ENCODE results near the gene PACS1. TPM values are rescaled to one million over a fixed set of nuclear protein-coding genes. Genes with fewer than 3 reads are reported as not detected.

The PACS1 gene
- total RNA-seq, 6 experiments from 2014 or later = 5.8 to 23.7 (median 12.5) TPM

DNA sequence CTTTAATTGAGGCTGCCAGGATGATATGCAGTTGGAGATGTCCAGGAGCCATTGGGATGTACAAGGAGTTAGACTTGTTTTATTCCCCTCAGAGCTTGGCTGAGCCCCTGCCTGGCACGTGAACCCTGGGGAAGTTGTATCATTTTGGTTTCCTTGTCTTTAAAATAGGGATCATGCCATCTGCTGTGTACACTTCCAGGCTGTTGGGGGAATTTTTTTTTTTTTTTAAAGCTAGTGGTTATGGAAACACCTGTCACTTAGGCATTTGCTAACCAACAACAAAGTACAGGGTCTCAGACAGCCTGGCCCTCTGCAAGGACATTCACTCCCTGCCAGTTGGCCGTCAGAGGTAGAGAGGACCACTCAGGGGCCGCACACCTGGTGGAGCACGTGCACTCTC, 189.9 kb downstream of the PACS1 start:
- no peak for TF ChIP-seq POLR2A (IDR thresholded peaks at IDR 0.05)
- TF ChIP-seq, protein P1, sequence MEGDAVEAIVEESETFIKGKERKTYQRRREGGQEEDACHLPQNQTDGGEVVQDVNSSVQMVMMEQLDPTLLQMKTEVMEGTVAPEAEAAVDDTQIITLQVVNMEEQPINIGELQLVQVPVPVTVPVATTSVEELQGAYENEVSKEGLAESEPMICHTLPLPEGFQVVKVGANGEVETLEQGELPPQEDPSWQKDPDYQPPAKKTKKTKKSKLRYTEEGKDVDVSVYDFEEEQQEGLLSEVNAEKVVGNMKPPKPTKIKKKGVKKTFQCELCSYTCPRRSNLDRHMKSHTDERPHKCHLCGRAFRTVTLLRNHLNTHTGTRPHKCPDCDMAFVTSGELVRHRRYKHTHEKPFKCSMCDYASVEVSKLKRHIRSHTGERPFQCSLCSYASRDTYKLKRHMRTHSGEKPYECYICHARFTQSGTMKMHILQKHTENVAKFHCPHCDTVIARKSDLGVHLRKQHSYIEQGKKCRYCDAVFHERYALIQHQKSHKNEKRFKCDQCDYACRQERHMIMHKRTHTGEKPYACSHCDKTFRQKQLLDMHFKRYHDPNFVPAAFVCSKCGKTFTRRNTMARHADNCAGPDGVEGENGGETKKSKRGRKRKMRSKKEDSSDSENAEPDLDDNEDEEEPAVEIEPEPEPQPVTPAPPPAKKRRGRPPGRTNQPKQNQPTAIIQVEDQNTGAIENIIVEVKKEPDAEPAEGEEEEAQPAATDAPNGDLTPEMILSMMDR (IDR thresholded peaks at IDR 0.05) = no peak

DNA sequence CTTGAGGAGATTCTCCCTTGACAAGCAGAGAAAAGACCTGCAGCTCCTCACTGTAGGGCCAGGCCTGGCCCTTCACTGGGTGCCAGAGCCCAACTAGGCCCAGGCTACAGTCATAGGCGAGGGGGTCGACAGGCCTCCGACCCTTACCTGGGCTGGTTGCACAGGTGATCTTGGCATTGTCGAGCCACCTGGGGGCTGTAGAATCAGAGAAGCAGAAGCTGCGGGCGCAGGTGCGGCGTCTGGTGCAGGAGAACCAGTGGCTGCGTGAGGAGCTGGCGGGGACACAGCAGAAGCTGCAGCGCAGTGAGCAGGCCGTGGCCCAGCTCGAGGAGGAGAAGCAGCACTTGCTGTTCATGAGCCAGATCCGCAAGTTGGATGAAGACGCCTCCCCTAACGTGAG, 191.5 kb downstream of the PACS1 start:
- no peak for DNase-seq
- intact Hi-C loops (cut with DNase I) = no loop called here
- Histone ChIP-seq H3K27me3 (no peaks in the 10 kb centered on the region), H3K36me3 (no peaks in the 10 kb centered on the region), H3K27ac (no peak overlapping the region), H3K9me3 (no peaks in the 10 kb centered on the region), H3K4me1 (peaks cover 0 to 9% (median 0%) of the 10 kb centered on the region in 4 donors), H3K4me3 (no peak overlapping the region)
- TF ChIP-seq POLR2A (IDR thresholded peaks at IDR 0.05) = no peak
- TF ChIP-seq, protein P1 (IDR thresholded peaks at IDR 0.05) = no peak
- WGBS (ENCODE audit: insufficient coverage, low coverage, low lambda C conversion rate, missing lambda C conversion rate) = 100% methylated on average over 2 of the region's 16 CpGs
- no peak for ATAC-seq

More for the DNA sequence above, 189.9 kb downstream of the PACS1 start:
- peaks cover 0 to 9% (median 0%) of the 10 kb centered on the region in 4 donors for H3K4me1 ChIP-seq
- no peaks in the 10 kb centered on the region for H3K9me3 ChIP-seq
- H3K27ac ChIP-seq = no peak overlapping the region
- no peaks in the 10 kb centered on the region for H3K27me3 ChIP-seq
- H3K4me3 ChIP-seq = no peak overlapping the region
- DNase-seq (no peak), ATAC-seq (no peak)
- H3K36me3 ChIP-seq = no peaks in the 10 kb centered on the region
- intact Hi-C loops (cut with DNase I) = no loop called here
- WGBS (ENCODE audit: insufficient coverage, low coverage, low lambda C conversion rate, missing lambda C conversion rate) = no CpG with 5 or more reads among the region's 4 CpGs

DNA sequence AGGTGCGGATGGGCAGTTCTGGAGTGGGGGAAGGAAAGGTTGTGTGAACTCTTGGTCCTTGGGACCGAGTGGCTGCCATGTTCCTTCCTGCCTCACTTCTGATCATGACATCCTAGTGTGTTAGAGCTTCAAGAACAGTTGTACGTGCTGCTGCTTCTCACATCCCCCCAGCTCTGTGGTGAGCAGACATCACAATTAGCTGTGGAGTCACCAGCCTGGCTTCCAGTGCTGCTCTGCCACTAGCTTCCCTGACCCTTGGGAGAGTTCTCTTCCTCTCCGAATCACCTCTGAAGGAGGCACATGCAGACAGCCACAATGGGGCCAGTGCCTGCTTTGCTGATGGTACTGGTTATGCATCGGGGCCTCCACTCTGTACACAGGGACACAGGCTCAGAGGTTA, 192.1 kb downstream of the PACS1 start:
- 100% methylated on average over 1 of the region's 5 CpGs for WGBS (ENCODE audit: insufficient coverage, low coverage, low lambda C conversion rate, missing lambda C conversion rate)
- DNase-seq = no peak
- Histone ChIP-seq H3K36me3 (no peaks in the 10 kb centered on the region), H3K27ac (no peak overlapping the region), H3K27me3 (no peaks in the 10 kb centered on the region), H3K4me1 (peaks cover 0 to 6% (median 2%) of the 10 kb centered on the region in 4 donors), H3K9me3 (no peaks in the 10 kb centered on the region), H3K4me3 (no peak overlapping the region)
- intact Hi-C loops (cut with DNase I) = no loop called here
- no peak for ATAC-seq
- TF ChIP-seq POLR2A (IDR thresholded peaks at IDR 0.05) = no peak
- TF ChIP-seq, protein P1 (IDR thresholded peaks at IDR 0.05) = no peak

DNA sequence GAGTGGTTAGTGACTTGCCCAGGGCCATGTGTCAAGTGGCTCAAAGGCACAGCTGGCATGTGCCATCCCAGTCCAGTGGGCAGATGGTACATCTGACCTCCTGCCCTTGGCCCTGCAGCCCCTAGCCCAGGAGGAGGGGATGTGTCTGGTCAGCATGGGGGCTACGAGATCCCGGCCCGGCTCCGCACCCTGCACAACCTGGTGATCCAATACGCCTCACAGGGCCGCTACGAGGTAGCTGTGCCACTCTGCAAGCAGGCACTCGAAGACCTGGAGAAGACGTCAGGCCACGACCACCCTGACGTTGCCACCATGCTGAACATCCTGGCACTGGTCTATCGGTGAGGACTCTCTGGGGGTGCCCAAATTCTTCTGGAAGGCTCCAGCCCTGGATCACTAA, 192.6 kb downstream of the PACS1 start:
- Histone ChIP-seq H3K4me1 (peaks cover 0 to 4% (median 2%) of the 10 kb centered on the region in 4 donors), H3K27me3 (no peaks in the 10 kb centered on the region), H3K27ac (no peak overlapping the region), H3K4me3 (no peak overlapping the region), H3K36me3 (no peaks in the 10 kb centered on the region), H3K9me3 (no peaks in the 10 kb centered on the region)
- no CpG with 5 or more reads among the region's 12 CpGs for WGBS (ENCODE audit: insufficient coverage, low coverage, low lambda C conversion rate, missing lambda C conversion rate)
- TF ChIP-seq, protein P1 (IDR thresholded peaks at IDR 0.05) = no peak
- TF ChIP-seq POLR2A (IDR thresholded peaks at IDR 0.05) = no peak
- DNase-seq = no peak
- ATAC-seq = no peak
- intact Hi-C loops (cut with DNase I) = no loop called here

DNA sequence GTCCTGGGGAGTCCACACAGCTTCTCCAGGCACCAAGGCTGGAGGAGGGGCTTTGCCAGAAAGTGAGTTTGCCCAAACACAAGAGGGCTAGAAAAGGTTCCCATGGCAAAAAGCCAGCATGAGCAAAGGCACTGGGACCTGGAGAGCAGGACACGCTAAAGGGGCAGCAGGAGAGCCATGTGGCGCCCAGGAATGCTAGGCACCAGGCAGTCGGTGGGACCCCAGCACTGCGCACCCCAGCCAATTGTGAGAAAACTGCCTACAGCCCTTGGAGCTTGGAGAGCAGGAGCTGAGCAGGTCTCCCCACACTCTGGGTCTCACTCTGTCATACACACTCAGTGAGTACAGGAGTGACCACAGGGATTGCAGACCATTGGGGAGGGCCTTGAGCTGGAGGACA, 193.2 kb downstream of the PACS1 start:
- ATAC-seq = no peak
- H3K27ac ChIP-seq = no peak overlapping the region
- no peaks in the 10 kb centered on the region for H3K36me3 ChIP-seq
- H3K27me3 ChIP-seq = no peaks in the 10 kb centered on the region
- no peak for DNase-seq
- no peaks in the 10 kb centered on the region for H3K9me3 ChIP-seq
- no CpG with 5 or more reads among the region's 4 CpGs for WGBS (ENCODE audit: insufficient coverage, low coverage, low lambda C conversion rate, missing lambda C conversion rate)
- intact Hi-C loops (cut with DNase I) = no loop called here
- peaks cover 0 to 4% (median 2%) of the 10 kb centered on the region in 4 donors for H3K4me1 ChIP-seq
- TF ChIP-seq, protein P1 (IDR thresholded peaks at IDR 0.05) = no peak
- no peak for TF ChIP-seq POLR2A (IDR thresholded peaks at IDR 0.05)
- H3K4me3 ChIP-seq = no peak overlapping the region

Data from right lobe of liver (tissue), 6 donors.